Neuron (in vitro differentiated cells): ENCODE measurements around the gene SYNGR2.

Experiments used
- H2AFZ ChIP-seq: one replicate; pipeline ENCODE4 v1.6.1; 2013; ENCODE audit warnings: low read depth, mild to moderate bottlenecking, inconsistent platforms, low read length, moderate library complexity
- H3K27me3 ChIP-seq: one replicate; pipeline ENCODE4 v1.6.1; 2013; ENCODE audit warnings: low read length; ENCODE audit not compliant: insufficient read depth
- H3K36me3 ChIP-seq: one replicate; pipeline ENCODE4 v1.6.1; 2013; ENCODE audit warnings: low read length; ENCODE audit not compliant: insufficient read depth
- H3K4me1 ChIP-seq: one replicate; pipeline ENCODE4 v1.6.1; 2013; ENCODE audit warnings: low read length; ENCODE audit not compliant: insufficient read depth
- H3K4me3 ChIP-seq: 2 replicates; pipeline ENCODE4 v1.5.1; 2013; ENCODE audit warnings: mild to moderate bottlenecking, low read length, moderate library complexity
- H3K9me3 ChIP-seq: one replicate; pipeline ENCODE4 v1.6.1; 2013; ENCODE audit warnings: low read length

SYNGR2 gene

DNA sequence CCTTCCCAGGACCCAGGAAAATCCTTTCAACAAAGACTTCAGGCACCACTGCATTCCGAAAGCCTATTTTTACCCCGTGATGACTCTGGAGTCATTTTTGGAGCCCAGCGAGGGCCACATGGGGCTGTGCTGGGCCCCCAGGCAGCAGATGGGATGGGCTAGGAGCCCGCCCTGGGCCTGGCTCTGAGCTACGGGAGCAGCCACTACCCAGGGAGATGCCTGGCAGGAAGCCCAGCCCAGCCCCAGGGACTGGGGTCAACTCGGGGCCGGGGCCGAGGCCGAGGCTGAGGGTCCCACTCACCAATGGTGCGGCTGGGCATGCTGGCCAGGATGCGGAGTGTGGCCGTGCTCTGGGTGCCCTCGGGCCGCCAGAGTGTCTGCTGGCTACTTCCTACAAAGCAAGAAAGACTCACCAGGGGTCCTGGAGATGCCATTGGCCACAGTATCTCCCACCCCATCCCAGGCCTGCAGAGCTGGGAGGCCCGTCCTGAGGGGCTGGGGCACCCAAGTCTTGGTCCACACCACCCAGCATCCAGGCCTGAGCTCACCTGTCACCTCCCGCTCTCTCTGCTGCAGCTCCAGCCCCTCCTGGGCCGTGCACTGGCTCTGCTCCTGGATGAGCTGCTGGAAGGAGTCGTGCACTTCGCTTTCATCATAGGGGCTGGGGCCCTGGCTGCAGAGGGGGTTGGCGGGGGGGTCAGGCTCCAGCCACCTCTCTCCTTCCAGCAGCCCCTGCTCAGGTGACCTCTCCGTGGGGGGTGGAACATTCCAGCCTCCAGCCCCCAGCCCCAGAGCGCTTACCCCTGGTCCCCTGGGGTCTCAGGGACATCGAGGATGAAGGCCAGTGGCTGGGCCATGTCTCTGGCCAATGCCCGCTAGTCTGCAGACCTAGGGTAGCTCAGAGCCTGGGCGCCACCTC lies 42.1 kb upstream of the SYNGR2 start:
- H3K9me3 ChIP-seq = no peaks in the 10 kb centered on the region
- no peak overlapping the region for H3K4me3 ChIP-seq
- no peaks in the 10 kb centered on the region for H3K36me3 ChIP-seq
- peaks cover 19% of the 10 kb centered on the region for H3K27me3 ChIP-seq
- peaks cover 11% of the 10 kb centered on the region for H3K4me1 ChIP-seq
- no peak overlapping the region for H2AFZ ChIP-seq

DNA sequence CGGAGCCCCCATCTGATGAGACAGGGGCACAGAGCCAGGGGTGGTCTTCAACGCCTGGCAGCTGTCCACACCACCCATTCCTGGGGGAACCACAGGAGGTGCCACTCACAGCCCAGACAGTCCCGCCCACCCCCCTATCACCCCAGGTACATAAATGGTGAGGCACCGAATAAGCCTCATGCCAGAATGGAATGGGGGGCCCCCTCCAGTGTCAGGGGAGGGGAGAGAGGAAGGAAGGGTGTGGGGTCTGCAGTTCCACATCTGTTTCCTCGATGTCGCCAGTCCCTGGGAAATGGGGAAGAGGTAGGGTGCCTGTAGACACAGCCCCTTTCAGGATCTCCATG lies 41.5 kb upstream of the SYNGR2 start:
- Histone ChIP-seq H3K36me3 (no peaks in the 10 kb centered on the region), H2AFZ (no peak overlapping the region), H3K4me3 (no peak overlapping the region), H3K4me1 (peaks cover 11% of the 10 kb centered on the region), H3K9me3 (no peaks in the 10 kb centered on the region), H3K27me3 (peaks cover 20% of the 10 kb centered on the region)

DNA sequence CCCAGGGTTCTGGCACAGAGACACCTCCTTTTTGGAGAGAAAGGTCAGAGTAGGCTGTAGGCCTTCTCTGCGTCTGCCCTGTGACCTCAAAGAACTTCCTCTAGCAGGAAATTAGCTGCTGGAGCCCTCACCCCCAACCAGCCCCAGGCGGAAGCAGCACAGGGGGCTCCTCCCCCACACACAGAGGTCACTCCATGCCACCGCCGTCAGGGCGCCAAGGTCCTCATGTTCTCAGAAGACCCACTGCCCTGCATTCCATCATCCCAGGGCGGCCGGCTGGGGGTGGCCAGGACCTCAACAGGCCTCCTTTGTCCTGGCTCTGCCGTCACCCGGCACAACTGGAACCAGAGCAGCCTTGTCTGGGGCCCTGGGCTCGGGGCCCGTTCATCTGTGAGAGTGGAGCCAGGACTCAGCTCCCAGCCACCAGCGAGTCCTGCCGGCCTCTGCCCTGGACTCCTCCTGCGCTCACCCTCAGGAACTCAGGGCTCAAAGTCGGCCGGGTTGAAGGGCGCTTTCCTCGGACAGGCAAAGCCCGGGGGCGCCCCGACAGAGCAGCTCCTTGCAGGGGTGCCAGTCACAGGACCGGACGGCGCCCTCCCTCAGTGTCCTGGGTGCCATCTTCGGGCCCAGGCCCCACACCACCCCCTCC lies 41.0 kb upstream of the SYNGR2 start:
- no peaks in the 10 kb centered on the region for H3K9me3 ChIP-seq
- peaks cover 11% of the 10 kb centered on the region for H3K4me1 ChIP-seq
- no peak overlapping the region for H3K4me3 ChIP-seq
- H3K36me3 ChIP-seq = no peaks in the 10 kb centered on the region
- H3K27me3 ChIP-seq = peaks cover 22% of the 10 kb centered on the region
- no peak overlapping the region for H2AFZ ChIP-seq

DNA sequence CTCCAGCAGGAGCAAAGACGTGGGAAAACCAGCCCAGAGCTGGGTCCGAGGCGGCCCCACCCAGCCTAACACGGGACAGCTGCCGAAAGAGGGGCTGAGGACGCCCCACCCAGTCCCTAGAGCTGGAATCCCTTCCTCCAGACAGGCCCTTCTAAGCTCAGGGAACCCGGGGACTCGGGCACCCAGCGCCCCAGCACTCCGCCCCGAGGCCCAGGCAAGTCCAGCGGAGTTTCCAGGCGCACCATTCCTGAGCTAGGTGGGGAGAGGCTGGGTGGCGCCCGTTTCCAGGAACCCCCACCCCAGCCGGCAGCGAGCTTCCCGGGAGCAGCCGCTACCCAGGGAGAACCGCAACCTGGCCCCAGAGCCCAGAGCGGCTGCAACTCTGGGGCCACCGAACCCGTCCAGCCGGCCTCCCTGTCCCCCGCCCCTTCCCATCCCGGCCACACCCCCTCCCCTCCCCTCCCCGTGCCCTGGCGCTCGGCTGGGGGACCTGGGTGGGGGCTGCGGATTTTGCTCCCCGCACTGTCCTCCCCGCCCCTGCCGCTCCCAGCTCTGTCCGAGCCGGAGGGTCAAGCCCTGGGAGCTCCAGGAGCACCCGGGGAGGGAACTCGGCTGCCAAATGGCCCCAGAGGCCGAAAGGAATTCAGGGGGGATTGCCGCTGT lies 40.4 kb upstream of the SYNGR2 start:
- peaks cover 29% of the 10 kb centered on the region for H3K27me3 ChIP-seq
- H3K36me3 ChIP-seq = no peaks in the 10 kb centered on the region
- no peaks in the 10 kb centered on the region for H3K9me3 ChIP-seq
- peak overlapping the region; percentile 41 for H3K4me3 ChIP-seq
- H2AFZ ChIP-seq = no peak overlapping the region
- H3K4me1 ChIP-seq = peaks cover 11% of the 10 kb centered on the region

DNA sequence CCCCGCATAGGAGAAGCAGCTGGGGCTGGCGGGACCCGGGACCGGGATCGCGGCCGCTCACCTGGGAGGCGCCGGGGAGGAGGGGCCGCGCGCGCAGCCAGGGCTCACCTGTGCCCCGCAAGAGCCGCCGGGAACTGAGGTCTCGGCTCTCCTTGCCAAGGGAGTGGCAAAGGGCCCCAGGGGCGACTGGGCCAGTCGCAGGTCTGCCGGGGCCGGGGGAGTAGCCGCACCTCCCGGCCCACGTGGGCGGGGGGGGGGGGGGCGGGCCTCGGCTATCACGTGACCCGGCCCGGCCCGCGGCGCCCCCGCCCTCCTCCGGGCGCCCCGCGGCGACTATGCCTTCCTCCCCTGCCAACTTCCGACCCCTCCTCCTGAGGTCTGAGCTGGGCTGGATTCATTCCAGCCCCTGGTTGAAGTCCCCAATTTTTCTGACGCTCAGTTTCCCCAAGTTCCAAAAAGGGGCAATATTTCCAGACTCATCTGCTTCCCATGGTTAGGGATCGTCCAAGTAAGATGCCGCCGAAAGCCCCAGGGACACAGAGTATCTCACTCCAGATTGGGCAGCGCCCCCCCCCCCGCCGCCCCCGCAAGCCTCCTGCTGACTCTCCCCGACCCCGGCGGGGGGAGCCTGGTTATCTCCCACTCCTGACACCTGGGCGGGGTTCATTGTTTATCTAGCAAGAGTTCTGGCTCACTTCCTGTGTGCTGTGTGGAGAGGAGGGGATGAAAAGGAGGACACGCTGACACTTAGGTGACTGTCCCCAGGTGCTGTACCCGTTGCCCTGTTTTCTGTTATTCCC lies 39.6 kb upstream of the SYNGR2 start, which contains the start of gene TMC6:
Gene TMC6, minus strand, starts transcription at position 205 of the 800 bp plus-strand sequence. CDS start 1,923 bp downstream, outside the sequence.
- no peak within 1 kb of the TSS for H2AFZ ChIP-seq
- no peaks in the 10 kb centered on the region for H3K36me3 ChIP-seq
- H3K9me3 ChIP-seq = no peaks in the 10 kb centered on the region
- H3K4me1 ChIP-seq = peaks cover 11% of the 10 kb centered on the region
- peaks cover 35% of the 10 kb centered on the region for H3K27me3 ChIP-seq
- H3K4me3 ChIP-seq = peak within 1 kb of the TSS; percentile 41

DNA sequence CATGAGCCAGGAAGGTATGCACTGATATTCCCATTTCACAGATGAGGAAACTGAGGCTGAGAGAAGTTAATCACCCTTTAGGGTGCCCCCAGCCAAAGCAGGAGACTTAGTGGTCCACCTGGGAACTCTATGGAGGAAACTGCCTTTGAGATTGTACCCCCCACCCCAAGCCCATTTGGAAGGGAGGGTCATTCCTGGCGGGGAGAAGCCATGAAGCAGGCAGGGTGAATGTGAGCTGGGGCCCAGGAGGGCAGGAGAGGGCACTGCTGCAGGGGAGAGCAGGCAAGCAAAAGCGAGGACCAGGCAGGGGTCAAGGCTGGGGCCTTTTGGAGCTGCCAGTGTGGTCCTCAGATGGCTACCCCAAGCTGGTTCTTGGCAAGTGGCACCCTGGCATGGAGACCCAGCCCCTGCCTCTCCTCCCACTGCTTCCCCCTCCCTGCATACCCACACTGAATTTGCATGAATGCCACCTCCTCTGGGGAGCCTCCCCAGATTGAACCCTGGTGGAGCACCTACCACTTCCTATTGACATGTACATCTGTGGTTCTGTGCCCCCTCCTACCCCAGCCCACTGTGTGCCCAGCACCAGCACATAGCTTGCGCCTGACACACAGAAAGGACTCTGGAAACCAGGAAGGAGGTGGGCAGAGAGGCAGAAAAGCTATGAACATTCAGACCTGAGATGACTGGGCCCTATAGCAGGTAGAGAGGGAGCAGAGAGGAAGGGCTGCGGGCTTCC lies 38.9 kb upstream of the SYNGR2 start:
- Histone ChIP-seq H3K27me3 (peaks cover 39% of the 10 kb centered on the region), H3K4me1 (peaks cover 11% of the 10 kb centered on the region), H3K36me3 (no peaks in the 10 kb centered on the region), H3K9me3 (no peaks in the 10 kb centered on the region), H3K4me3 (peak overlapping the region; percentile 41), H2AFZ (no peak overlapping the region)

DNA sequence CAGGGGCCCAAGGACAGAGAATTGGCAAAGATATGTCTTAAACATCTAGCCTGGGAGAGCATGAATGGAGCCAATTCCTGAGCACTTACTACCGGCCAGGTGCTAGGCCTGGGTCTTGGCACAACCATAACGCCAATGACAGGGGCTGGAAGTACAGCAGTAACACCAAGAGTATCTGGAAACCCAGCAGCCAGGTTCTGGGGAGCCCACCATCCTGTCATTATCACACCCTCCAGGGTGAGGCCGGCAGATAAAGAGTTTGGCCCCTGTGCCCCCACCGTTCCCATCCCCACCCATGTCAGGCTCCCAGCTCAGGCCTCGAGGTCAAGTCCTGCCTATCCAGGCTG lies 38.3 kb upstream of the SYNGR2 start:
- H3K27me3 ChIP-seq = peaks cover 39% of the 10 kb centered on the region

DNA sequence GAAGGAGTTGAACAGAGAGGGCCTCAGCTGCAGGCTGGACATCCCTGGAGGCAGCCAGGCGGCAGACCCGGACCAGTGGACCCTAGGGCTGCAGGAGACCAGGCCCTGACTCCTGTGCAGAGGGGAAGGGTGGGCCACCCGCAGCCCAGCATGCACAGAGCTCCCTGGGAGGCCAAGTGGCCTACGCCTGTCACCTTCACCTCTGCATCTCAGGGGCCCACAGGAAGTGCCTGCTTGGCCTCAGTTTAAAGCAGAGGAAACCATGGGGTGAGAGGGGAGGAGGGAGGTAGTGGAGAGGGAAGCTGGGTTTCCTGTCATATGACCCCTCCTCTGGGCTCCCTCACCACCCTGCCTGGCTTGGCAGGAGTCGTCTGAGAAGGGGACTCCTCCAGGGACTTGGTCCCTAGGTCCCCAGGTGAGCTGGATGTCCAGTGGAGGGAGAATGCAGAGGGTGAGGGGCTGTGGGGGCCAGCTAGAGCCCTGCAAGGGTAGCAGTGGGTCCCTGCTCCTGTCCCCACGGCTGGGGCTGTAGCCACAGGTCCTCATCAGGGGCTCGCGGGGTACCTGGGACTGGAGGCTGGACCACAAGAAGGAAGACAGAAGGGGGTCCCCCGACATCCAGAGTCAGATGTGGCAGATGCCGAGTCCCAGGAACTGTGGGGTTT lies 37.8 kb upstream of the SYNGR2 start, which contains the start of gene TMC8:
Gene TMC8, plus strand, starts transcription at position 335 of the 665 bp plus-strand sequence. CDS start 818 bp downstream, outside the sequence.
- Histone ChIP-seq H3K4me1 (peaks cover 11% of the 10 kb centered on the region), H3K36me3 (no peaks in the 10 kb centered on the region), H3K9me3 (no peaks in the 10 kb centered on the region), H2AFZ (no peak within 1 kb of the TSS), H3K27me3 (peaks cover 39% of the 10 kb centered on the region), H3K4me3 (no peak within 1 kb of the TSS)

More for the DNA sequence above, 38.3 kb upstream of the SYNGR2 start:
- Histone ChIP-seq H3K4me1 (peaks cover 11% of the 10 kb centered on the region), H2AFZ (no peak overlapping the region), H3K36me3 (no peaks in the 10 kb centered on the region), H3K9me3 (no peaks in the 10 kb centered on the region), H3K4me3 (no peak overlapping the region)

DNA sequence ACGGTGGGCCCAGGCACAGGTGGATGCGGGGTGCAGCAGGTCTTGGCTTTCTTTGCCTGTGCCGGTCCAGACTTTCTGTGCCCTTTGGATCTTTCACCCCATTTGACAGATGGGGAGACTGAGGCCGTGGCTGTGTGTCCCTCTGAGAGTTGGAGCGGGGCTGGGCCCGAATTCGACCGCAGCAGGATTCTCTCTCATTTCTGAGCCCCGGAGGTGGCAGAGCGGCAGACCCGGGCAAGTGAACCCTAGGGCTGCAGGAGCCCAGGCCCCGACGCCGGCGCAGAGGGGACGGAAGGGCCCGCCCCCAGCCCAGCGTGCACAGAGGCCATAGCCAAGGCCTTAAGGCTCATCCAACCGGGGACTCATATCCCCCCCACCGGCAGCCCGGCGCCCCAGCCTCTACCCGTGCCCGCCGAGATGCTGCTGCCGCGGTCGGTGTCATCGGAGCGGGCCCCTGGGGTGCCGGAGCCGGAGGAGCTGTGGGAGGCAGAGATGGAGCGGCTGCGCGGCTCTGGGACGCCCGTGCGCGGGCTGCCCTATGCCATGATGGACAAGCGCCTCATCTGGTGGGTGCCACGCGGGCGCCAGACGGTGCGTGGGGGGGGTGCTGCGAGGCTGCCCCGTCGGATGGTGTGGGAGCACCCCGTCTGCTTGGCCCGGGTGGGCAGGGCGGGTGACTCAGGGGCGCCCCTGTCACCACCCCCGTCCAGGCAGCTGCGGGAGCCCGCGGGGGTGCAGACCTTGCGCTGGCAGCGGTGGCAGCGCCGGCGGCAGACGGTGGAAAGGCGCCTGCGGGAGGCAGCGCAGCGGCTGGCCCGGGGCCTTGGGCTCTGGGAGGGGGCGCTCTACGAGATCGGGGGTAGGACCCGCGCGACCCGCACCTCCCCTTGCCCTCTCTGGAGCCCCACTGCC lies 37.0 kb upstream of the SYNGR2 start:
- H3K9me3 ChIP-seq = no peaks in the 10 kb centered on the region
- peaks cover 39% of the 10 kb centered on the region for H3K27me3 ChIP-seq
- no peak overlapping the region for H2AFZ ChIP-seq
- H3K36me3 ChIP-seq = no peaks in the 10 kb centered on the region
- no peak overlapping the region for H3K4me3 ChIP-seq
- H3K4me1 ChIP-seq = peaks cover 11% of the 10 kb centered on the region

DNA sequence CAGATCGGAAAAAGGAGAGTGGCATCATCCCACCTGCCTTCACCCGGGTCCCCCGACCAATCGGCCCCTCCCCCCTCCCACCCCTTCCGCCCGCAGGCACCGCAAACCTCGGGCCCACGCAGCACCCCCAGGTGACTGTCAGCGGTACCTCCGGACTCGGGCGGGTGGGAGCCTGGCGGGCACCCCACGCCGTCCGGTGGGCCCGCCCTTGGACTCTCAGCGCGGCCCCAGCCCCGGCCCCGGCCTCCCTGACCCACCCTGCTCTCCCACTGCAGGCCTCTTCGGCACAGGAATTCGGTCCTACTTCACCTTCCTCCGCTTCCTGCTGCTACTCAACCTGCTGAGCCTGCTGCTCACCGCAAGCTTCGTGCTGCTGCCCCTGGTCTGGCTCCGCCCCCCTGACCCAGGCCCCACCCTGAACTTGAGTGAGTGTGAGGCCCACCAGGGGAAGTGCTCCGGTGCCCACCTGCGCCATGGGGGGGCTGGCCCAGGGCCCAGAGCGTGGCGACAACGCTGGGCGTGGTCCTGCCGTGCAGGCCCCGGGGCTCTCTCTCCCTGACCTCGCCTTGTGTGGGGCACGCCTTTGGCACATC lies 36.2 kb upstream of the SYNGR2 start:
- peaks cover 10% of the 10 kb centered on the region for H3K4me1 ChIP-seq
- no peaks in the 10 kb centered on the region for H3K36me3 ChIP-seq
- H3K9me3 ChIP-seq = no peaks in the 10 kb centered on the region
- no peak overlapping the region for H2AFZ ChIP-seq
- H3K4me3 ChIP-seq = no peak overlapping the region
- peaks cover 39% of the 10 kb centered on the region for H3K27me3 ChIP-seq

DNA sequence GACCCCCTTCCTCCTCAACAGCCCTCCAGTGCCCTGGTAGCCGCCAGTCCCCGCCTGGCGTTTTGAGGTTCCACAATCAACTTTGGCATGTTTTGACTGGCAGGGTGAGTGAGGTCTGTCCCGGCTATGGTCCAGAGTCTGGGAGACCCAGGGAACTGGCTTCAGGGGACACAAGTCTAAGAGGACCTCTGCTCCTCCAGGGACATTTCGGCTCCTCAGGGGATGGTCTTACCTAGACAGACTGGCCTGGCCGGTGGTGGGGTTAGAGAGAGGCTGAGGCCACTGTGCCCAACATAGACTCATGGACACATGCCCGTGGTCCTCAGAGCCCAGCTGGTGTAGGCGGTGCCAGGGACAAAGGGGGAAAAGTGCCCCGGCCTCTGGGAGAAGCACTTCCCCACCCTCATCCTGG lies 35.6 kb upstream of the SYNGR2 start:
- H2AFZ ChIP-seq = no peak overlapping the region
- H3K36me3 ChIP-seq = no peaks in the 10 kb centered on the region
- H3K27me3 ChIP-seq = peaks cover 39% of the 10 kb centered on the region
- no peak overlapping the region for H3K4me3 ChIP-seq
- H3K9me3 ChIP-seq = no peaks in the 10 kb centered on the region
- H3K4me1 ChIP-seq = peaks cover 4% of the 10 kb centered on the region
